SW 1271 (cell line): ENCODE results near the gene TGM6.

Experiments used
- DNase-seq, 2 experiments: peaks; one replicate each; lab custom pipeline; 2025; lab: John Stamatoyannopoulos, UW

Gene TGM6

DNA sequence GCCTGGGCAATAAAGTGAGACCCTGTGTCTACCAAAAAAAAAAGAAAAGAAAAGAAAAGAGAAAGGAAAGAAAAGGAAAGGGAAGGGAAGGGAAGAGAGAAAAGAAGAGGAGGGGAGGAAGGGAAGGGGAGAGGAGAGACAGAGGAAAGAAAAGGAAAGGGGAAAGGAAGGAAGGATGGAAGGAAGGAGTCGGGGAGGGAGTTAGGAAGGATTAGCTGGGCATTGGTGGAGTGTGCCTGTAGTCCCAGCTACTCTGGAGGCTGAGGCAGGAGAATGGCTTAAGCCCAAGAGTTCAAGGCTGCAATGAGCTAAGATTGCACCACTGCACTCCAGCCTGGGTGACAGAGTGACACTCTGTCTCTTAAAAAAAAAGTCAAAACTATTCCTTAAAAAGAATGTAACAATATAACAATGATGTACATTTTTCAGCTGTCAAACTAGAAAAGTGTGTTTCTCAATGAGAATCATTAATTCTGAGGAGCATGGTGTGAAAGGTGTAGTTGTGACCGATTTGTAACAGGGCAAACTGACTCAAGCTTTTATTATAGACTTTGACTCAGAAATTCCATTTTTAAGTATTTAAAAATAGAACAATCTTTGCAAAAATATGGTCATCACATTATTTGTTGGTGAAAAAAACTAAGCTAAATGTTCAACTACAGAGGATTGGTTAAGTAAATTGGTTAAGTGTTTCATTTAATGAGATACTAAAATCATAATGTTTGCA is 75.2 kb downstream of the TGM6 start:
- no peak for DNase-seq

DNA sequence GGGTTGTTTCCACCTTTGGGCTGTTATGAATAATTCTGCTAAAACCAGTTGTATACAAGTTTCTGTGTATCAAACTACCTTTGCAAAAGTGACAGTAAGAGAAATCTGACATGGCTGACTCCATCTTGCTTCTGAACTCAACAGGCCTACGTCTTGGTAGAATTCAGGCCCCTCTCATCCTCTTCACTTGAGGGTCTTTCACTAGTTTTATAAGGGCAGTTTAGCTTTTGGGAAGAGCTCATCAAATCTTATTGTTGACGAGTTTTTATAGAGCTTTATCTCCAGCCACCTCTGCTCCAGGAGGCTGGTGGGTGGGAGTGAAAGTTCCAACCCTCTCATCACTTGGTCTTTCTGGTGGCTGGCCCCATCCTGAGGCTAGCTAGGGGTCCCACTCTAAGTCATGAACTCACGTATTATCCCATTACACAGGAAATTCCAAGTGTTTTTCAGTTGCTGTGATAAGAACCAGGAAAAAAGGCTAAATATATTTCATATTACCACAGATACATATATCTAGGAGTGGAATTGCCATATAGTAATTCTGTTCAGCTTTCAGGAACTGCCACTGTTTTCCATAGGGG is 78.3 kb downstream of the TGM6 start:
- DNase-seq: no peak

DNA sequence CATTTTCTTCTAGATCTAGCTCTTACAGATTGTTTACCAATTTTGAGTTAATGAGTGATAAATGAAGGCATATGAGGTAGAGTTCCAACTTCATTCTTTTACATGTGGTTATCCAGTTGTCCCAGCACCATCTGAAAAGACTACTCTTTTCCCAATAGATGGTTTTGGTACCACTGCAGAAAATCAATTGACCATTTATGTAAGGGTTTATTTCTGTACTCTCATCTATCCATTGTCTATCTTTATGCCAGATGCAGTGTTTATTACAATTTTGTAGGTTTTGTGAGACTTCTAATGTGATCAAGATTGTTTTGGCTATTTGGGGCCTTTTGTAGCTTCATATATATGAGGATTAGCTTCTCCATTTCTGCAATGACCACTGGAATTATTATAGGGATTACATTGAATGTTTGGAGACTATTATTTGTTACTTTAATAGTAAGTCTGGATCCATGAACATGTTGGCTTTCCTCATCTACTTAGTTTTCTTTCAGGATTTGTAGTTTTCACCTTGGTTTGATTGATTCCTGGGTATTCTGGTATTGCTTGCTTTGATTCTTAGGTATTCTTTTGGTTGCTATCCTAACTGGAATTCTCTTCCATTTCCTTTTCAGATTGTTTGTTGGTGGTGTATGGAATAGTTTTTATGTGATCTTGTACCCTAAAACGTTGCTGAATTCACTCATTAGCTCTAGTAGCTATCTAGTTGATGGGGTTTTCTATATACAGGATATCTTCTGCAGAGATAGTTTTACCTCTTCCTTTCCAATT is 79.5 kb downstream of the TGM6 start:
- DNase-seq: no peak

DNA sequence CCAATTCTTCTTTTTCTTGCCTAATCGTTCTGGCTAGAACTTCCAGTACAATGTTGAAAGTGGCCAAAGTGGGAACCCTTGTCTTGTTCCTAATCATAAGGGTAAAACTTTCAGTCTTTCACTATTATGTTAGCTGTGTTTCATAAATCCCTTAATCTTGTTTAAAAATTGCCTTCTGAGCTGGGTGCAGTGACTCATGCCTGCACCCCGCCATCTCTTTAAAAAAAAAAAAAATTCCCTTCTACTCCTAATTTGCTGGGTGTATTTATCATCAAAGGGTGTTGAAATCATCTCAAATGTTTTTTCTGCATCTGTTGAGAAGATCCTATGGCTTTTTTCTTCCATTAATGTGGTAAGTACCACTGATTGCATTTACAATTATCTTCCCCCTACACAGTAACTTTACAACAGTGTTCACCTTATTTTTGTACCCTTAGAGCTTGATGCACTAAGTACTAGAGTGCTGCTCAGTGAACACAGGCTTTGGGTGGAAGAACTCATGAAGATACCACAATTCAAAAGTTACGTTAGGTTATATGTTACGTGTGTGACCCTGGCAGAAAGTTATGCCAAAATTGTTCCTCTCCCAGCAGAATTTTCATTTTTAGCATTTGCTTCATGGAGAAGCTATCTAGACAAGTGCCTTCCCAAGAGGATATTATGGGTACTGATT is 80.2 kb downstream of the TGM6 start:
- no peak for DNase-seq

DNA sequence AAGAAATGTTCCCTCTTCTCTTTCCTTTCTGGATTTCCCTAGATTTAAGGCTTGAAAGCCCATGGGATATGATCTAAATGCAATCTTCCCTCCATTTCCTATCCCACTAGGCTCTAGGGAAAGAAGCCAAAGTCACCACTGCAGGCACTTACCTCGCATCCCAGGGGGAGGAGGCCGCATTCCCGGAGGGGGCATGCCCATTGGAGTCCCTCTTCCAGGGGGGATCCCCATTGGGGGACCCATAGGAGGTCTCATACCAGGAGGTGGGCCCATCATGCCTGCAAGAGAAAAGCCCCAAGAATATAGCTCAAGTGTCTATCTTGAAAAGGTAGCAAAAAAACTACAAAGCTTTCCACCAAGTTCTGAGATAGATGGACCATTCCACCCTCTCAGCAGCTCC is 81.8 kb downstream of the TGM6 start:
- no peak for DNase-seq

DNA sequence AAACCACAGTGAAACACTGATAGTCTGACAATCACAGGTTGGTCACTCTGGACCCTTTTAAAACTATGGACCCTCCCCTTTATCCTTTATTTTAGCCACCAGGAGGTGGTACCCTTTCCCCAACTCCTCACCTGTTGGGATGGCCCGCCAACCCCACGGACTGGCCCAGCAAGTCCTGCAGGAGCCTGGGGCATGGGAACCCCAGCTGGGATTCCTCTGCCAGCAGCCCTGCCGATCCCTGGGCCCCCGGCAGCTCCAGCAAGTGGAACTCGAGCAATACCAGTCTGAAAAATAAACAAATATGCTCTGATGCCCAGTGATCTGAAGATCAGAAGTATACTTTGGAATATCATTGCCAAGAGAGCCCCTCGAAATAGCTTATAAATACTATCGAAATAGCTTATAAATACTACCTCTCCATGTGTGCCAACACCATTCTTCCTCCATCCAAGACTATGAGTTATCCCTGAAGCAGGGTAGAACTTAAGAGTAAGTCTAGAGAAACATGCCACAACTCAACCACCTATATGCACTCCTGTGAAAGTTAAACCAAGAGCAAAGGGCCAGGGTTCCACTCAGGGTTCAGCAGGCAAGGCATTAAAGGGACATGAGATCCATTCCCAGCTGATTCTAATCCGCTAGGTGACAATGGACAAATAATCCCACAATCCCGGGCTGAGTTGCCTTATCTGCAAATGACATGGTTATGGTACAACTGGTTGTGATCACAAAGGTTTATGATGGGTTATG is 83.1 kb downstream of the TGM6 start:
- no peak for DNase-seq

DNA sequence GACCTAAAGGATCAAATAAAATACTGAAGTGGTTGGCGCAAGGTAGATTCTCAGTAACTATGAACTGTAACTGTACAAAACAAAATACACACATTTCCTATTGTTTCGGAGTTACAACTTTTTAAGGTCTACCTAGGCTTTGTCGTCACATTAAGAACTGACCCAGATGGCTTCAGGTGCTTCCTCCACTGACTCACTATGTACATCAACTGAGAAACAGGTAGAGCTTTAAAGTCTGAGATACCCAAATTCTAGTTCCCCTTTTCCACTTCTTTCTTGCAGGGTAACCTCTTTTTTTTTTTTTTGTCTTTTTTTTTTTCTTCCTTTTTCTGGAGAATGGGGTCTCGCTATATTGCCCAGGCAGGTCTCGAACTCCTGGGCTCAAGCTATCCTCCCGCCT is 84.4 kb downstream of the TGM6 start:
- DNase-seq: no peak

DNA sequence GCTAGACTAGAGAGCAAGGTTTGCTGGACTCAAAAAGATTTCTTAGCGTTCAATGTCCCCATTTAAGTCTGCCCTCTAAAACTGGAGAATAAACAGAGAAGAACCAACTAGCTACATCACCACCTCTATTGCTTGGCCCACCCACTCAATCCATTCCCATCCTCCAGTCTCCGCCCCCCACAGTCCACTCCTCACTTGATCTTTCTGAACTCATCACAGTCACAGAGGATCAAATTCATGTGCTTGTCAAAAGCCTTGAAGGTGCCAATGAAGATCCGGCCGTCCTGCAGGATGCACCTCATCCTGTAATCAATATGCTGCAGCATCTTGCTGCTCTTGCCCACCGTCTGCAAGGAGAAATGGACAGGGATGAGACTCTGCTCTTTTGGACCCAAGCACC is 86.7 kb downstream of the TGM6 start:
- no peak for DNase-seq

DNA sequence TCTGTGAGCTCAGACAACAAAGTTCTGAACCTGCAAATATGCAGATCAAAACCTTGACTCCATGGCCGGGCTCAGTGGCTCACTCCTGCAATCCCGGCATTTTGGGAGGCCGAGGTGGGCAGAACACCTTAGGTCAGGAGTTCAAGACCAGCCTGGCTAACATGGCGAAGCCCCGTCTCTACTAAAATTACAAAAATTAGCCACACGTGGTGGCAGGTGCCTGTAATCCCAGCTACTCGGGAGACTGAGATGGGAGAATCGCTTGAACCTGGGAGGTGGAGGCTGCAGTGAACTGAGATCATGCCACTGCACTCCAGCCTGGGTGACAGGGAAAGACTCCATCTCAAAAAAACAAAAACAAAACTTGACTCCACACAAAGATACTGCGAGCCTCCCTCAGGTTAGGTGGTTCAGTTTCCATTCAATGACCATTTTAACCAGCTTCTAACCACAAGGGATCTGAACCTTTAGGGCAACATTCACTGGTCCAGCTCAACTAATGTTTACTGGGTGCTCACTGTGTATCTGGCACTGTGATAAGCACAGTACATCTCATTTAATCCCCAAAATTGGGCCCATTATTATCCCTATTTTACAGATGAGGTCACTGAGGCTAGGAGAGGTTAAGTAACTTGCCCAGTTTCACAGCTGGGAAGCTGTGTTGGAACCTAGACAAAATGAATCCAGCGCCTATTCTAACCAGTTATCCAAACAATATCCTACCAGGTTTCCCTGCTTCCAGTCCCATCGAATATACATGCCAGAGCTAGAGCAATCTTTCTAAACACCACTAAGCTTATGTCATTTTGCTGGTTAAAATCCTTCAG is 88.1 kb downstream of the TGM6 start:
- no peak for DNase-seq

DNA sequence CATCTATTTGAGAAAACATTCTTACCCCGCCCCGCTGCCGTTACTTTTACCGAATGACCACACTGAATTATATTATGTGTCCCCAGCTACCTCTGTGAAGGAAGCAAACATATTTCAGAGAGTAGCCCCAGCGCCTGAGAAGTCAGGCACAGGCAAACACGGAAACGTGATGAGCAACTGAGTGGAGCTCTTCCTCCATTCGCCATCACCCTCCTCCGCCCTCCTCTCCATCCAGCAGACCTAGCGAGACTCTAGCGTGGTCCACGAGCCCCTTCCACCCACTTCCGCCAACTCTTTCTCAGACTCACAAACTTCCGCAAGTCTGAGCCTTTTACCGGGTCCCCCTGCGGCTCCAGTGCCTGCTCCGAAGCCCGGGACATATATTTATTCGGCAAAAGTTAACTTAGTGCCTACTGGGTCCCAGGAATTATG is 89.3 kb downstream of the TGM6 start:
- DNase-seq: peak in 1 of 2 experiments; percentile 52

DNA sequence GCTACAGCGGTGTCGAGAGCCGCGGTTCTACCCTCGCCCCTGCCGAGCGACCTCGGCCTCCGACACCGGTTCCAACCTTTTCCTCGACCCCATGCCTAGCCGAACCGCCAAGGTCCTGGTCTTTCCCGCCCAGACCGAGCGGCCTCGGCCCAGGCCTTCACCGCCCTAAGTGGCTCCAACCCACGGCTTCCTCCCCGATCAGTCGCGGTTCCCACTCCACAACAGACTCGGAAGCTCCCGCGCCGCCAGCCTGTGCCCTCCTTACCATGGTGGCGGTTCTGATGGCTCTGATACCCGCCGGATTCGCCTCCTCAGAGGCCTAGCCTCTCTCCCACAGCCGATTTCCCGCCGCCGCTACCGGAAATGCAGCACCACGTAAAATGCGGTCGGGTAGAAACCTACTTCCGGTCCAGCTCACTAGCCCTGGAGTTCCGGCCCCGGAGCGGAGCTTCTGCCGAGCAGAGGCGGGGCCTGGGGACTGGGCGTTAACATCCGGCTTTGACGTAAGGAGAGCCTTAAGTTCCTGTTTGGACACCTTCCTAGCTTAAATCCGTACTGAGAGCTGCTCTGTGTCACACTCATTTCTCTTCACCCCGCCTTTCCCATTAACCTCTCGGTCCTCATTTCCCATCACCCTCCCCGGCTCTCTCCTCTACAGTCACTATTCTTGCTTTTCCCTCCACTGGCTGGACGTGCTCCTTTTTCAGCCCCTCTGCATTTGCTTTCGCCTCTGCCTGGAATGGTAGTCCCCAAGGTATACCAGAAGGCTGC is 89.9 kb downstream of the TGM6 start, which contains the start of gene SNRPB:
TSS of gene SNRPB (minus strand) at position 367 of the 771 bp plus-strand sequence. CDS start at position 268, 99 bp downstream.
- DNase-seq: peak; percentile 94 to 99

DNA sequence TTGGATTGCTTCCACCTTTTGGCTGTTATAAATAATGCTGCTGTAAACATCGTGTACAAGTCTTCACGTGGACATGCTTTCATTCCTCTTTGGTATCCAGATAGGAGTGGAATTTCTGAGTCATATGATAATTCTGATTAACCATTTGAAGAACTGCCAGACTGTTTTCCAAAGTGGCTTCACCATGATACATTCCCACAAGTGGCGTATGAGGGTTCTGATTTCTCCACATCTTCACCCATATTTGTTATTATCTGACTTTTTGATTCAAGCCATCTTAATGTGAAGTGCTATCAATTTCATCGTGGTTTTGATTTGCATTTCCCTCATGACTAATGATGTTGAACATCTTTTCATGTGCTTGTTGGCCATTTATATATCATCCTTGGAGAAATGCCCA is 92.8 kb downstream of the TGM6 start:
- DNase-seq: no peak

DNA sequence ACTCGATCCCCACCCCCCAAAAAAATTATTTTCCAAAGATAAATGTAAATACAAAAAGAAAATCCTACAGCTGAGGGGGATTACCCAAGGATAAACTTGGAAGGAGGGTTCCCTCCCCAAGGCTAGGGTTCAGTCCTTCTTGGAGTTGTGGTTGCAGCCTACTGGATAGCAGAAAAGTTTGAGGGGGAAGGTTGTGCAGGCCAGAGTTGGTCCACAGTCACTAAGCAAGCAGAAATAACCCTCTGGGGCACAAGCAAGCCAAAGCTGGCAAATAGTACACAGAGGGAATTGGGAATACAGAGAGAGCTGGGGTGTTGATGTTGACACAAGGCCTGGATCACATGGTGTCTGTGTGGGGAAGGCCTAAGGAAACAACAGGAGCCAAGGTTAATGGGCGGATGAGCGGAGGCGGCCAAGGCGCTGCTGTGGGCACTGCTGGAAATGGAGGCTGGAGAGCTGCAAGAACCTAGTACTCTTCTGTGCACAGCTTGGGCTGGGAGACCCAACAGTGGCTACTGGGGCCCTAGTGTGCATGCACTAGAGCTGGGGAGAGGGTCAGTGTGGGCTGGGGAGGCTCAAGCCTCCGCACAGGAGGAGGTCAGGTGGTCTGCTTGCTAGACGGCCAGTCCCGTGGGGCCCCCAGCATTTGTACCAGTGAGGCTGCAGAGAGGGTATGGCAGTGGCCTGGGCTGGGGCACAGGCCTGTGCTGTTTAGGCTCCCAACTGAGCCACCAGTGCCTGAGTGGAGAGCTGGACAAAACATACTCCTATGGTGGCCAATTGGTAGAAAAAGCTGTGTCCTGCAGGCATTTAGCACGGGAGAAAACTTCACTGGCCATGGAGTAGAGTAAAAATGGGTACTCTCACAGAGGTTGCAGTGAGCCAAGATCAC is 95.4 kb downstream of the TGM6 start:
- no peak for DNase-seq

DNA sequence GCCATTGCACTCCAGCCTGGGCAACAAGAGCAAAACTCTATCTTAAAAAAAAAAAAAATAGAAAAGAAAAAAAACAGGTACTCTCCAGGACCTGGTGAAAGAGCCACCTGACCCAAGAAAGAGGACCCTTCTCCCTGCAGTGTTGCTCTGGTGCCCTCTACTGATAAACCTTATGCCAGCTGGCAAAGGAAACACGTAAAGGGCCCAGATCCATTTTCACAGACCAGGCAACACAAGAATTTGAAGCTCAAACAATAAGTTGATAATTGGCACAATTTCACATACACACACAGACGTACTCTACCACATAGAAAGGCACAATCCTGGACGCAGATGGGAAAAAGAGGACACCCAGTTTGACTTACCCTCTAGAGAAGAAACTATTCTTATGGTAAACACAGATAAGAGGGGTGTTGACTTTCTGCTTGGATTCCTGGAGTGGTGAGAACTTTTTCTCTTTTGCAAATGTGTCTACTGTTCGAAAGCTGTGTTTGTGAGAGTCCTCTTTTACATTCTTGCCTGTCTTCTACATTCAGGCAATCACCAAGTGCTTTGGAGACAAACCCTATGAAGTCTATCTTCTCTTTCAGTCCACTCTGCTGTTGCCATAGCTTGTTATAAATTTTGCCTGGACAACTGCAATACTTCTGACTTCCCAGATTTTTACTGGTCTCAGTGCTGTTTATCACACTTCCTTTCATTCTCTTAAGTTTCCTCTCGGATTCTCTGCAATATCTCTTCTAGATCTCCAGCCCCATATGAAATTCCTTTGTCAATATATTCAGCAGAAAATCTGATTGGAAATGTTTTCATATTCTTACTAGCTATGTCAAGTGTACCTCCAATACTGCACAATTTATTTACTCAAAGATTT is 96.3 kb downstream of the TGM6 start:
- no peak for DNase-seq

DNA sequence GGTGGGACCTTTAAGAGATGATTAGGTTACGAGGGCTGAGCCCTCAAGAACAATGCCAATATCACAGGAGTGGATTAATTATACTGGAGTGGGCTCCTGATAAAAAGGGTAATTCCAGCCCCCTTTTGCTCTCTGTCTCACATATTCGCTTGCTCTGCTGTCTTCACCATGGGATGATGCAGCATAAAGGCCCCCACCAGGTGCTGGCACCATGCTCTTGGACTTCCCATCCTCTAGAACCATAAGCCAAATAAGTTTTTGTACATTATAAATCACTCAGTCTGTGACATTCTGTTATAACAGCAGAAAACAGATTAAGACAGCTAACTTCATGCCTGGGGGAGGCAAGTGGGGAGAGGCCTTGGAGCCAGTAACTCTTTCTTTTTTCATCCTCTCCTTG is 99.7 kb downstream of the TGM6 start:
- no peak for DNase-seq
